Keratinocyte (primary cell): ENCODE data around the gene USP49. TPM values are rescaled to one million over a fixed set of nuclear protein-coding genes. Genes with fewer than 3 reads are reported as not detected.

Experiments
- DNase-seq: peaks from one replicate; pipeline ENCODE4 v3.0.0-alpha.2; 2011; ENCODE audit warnings: low read depth, missing footprints, low spot score
- FAIRE-seq: peaks from 2 replicates; lab custom pipeline; 2011; peaks lifted over from hg19 to GRCh38; lab: Jason Lieb, UNC
- H2AFZ ChIP-seq: 2 replicates; pipeline ENCODE4 v1.6.0; 2012; ENCODE audit warnings: low read length, control low read depth, inconsistent platforms; ENCODE audit not compliant: control insufficient read depth
- H3K27ac ChIP-seq: 2 replicates; pipeline ENCODE4 v1.5.1; 2011; ENCODE audit warnings: low read length; ENCODE audit not compliant: control insufficient read depth, insufficient read depth
- H3K27me3 ChIP-seq: 3 replicates; pipeline ENCODE4 v1.6.0; 2011; ENCODE audit warnings: low read length; ENCODE audit not compliant: control insufficient read depth, insufficient read depth; ENCODE audit errors: extremely low read depth
- H3K36me3 ChIP-seq, 2 experiments: 2 replicates in 1 of 2; 3 replicates in 1 of 2; pipeline ENCODE4 v1.5.1; 2011; ENCODE audit warnings: low read length in 2 of 2, mild to moderate bottlenecking in 1 of 2; ENCODE audit not compliant: control insufficient read depth in 2 of 2, insufficient read depth in 2 of 2; ENCODE audit errors: extremely low read depth in 1 of 2
- H3K4me1 ChIP-seq: 3 replicates; pipeline ENCODE4 v1.5.1; 2011; ENCODE audit warnings: low read length; ENCODE audit not compliant: control insufficient read depth, insufficient read depth; ENCODE audit errors: extremely low read depth
- H3K4me2 ChIP-seq: 3 replicates; pipeline ENCODE4 v1.6.0; 2011; ENCODE audit warnings: low read depth, low read length; ENCODE audit not compliant: control insufficient read depth, insufficient read depth; ENCODE audit errors: extremely low read depth
- H3K4me3 ChIP-seq, 3 experiments: fragments of 200-600 bp in 1 of 3; sonication (generic) in 1 of 3; 2 replicates in 2 of 3; 3 replicates in 1 of 3; pipeline ENCODE4 v1.5.1; 2011 to 2016; ENCODE audit warnings: low read length in 3 of 3, mild to moderate bottlenecking in 3 of 3, control low read depth in 2 of 3, inconsistent platforms in 1 of 3, low read depth in 1 of 3, mixed read lengths in 1 of 3, mixed run types in 1 of 3, moderate library complexity in 1 of 3; ENCODE audit not compliant: control insufficient read depth in 2 of 3, insufficient read depth in 2 of 3; ENCODE audit errors: extremely low read depth in 1 of 3
- H3K79me2 ChIP-seq: 2 replicates; pipeline ENCODE4 v1.6.0; 2012; ENCODE audit warnings: low read length; ENCODE audit not compliant: control insufficient read depth, insufficient read depth
- H3K9ac ChIP-seq: 3 replicates; pipeline ENCODE4 v1.6.0; 2011; ENCODE audit warnings: low read length; ENCODE audit not compliant: control insufficient read depth, insufficient read depth; ENCODE audit errors: extremely low read depth
- H3K9me1 ChIP-seq: 3 replicates; pipeline ENCODE4 v1.6.0; 2011; ENCODE audit warnings: low read length; ENCODE audit not compliant: control insufficient read depth, insufficient read depth; ENCODE audit errors: extremely low read depth
- H3K9me3 ChIP-seq: 2 replicates; pipeline ENCODE4 v1.5.1; 2012; ENCODE audit warnings: low read depth, low read length; ENCODE audit not compliant: control insufficient read depth
- H4K20me1 ChIP-seq: 3 replicates; pipeline ENCODE4 v1.6.0; 2011; ENCODE audit warnings: low read length; ENCODE audit not compliant: control insufficient read depth, insufficient read depth; ENCODE audit errors: extremely low read depth
- CTCF ChIP-seq, 3 experiments: IDR thresholded peaks in 1 of 3; conservative IDR thresholded peaks in 1 of 3; optimal IDR thresholded peaks in 1 of 3; 2 replicates in 2 of 3; 3 replicates in 1 of 3; pipeline versions ENCODE3 to v1.5.1; 2011; ENCODE audit warnings: low read length in 3 of 3, mild to moderate bottlenecking in 3 of 3, moderate library complexity in 2 of 3, control low read depth in 1 of 3, inconsistent platforms in 1 of 3; ENCODE audit not compliant: insufficient read depth in 2 of 3; ENCODE audit errors: extremely low read depth in 1 of 3
- EZH2 ChIP-seq: IDR thresholded peaks from one replicate; pipeline ENCODE4 v1.6.1; 2012; ENCODE audit warnings: inconsistent platforms, mild to moderate bottlenecking, low read length, moderate library complexity
- dilution Hi-C: fragments of 300-500 bp; cut with MboI; formaldehyde crosslinking; loops from one replicate; pipeline ENCODE4 v1.7.0; 2020; ENCODE audit warnings: low sequenced_read_pairs; ENCODE audit not compliant: extremely low pct_ligation_motif_present
- polyA plus RNA-seq, 5 experiments: library from polyadenylated mRNA; depleted of rRNA in 3 of 5; stranded (reverse) in 3 of 5; stranded (forward) in 1 of 5; unstranded in 1 of 5; fragments of >200 nt; gene quantifications; 1 replicate in 1 of 5; 2 replicates in 3 of 5; 3 replicates in 1 of 5; pipeline versions ENCODE4 v1.2.1 to v1.2.3, GENCODE V29; 2011 to 2012; ENCODE audit warnings: missing spikeins in 2 of 5, low read depth in 1 of 5, low replicate concordance in 1 of 5

The USP49 gene
- polyA plus RNA-seq, 1 donor (not counting 4 experiments of a cell fraction or from before 2014, with no cell fraction given): 2.3 TPM

GRCh38 chr6:41881506-41881905 is 13.7 kb downstream of the USP49 start:
- TF ChIP-seq CTCF (optimal IDR thresholded peaks at IDR 0.05 in 1 of 3, IDR thresholded peaks at IDR 0.05 in 1 of 3, conservative IDR thresholded peaks at IDR 0.05 in 1 of 3; ENCODE audit: extremely low read depth in 1 of 3, insufficient read depth in 2 of 3, low read length in 3 of 3) (no peak), EZH2 (no peak)
- dilution Hi-C loops: no loop called here
- no peak for FAIRE-seq

GRCh38 chr6:41878961-41879405 is 16.2 kb downstream of the USP49 start:
- no peaks in the 10 kb centered on the region for H4K20me1 ChIP-seq
- H3K27ac ChIP-seq: no peak overlapping the region
- H3K36me3 ChIP-seq: no peaks in the 10 kb centered on the region
- H3K4me3 ChIP-seq: no peak overlapping the region
- no peak overlapping the region for H3K4me2 ChIP-seq
- H3K9ac ChIP-seq: no peak overlapping the region
- H3K79me2 ChIP-seq: no peaks in the 10 kb centered on the region
- TF ChIP-seq EZH2: no peak
- no peak for TF ChIP-seq CTCF (optimal IDR thresholded peaks at IDR 0.05 in 1 of 3, IDR thresholded peaks at IDR 0.05 in 1 of 3, conservative IDR thresholded peaks at IDR 0.05 in 1 of 3; ENCODE audit: extremely low read depth in 1 of 3, insufficient read depth in 2 of 3, low read length in 3 of 3)
- H3K27me3 ChIP-seq: no peaks in the 10 kb centered on the region
- H3K9me3 ChIP-seq: no peaks in the 10 kb centered on the region
- H2AFZ ChIP-seq: no peak overlapping the region
- no peaks in the 10 kb centered on the region for H3K4me1 ChIP-seq
- FAIRE-seq (no peak), DNase-seq (no peak)
- dilution Hi-C loops: no loop called here
- H3K9me1 ChIP-seq: no peaks in the 10 kb centered on the region

More at GRCh38 chr6:41881506-41881905, 13.7 kb downstream of the USP49 start:
- H3K9me3 ChIP-seq: no peaks in the 10 kb centered on the region
- no peaks in the 10 kb centered on the region for H3K36me3 ChIP-seq
- no peaks in the 10 kb centered on the region for H3K9me1 ChIP-seq
- no peak overlapping the region for H3K4me3 ChIP-seq
- no peaks in the 10 kb centered on the region for H3K79me2 ChIP-seq
- H3K27ac ChIP-seq: no peak overlapping the region
- no peak overlapping the region for H3K9ac ChIP-seq
- no peak overlapping the region for H3K4me2 ChIP-seq
- H3K4me1 ChIP-seq: no peaks in the 10 kb centered on the region
- H2AFZ ChIP-seq: no peak overlapping the region
- no peaks in the 10 kb centered on the region for H4K20me1 ChIP-seq
- no peaks in the 10 kb centered on the region for H3K27me3 ChIP-seq
- DNase-seq: no peak
